K562 (cell line): ENCODE measurements around the gene FAAP24. TPM values are rescaled to one million over a fixed set of nuclear protein-coding genes. Genes with fewer than 3 reads are reported as not detected.

Source experiments
- ATAC-seq: fragments of 200-7000 bp; cut with Tn5 transposase; 3 replicates; pipeline ENCODE4 v1.9.1; 2020; ENCODE audit warnings: moderate library complexity
- BruUV-seq: library from RNA; stranded (reverse); fragments of 400-500 nt; replicated peaks from 2 replicates; lab custom pipeline; 2021; lab: Mats Ljungman, UMichigan
- CTCF ChIA-PET: fragments of 300-600 bp; formaldehyde crosslinking; extraction: SDS; loops from one replicate; lab custom pipeline; 2021; ENCODE audit warnings: low intra/inter-chr PET ratio; lab: Yijun Ruan, JAX
- POLR2A ChIA-PET: fragments of 300-600, 350-650 bp; sonication (Branson Sonifier 250); formaldehyde crosslinking; extraction: SDS; loops from one replicate; lab custom pipeline; 2021; ENCODE audit warnings: antibody characterized with exemption, inconsistent platforms; lab: Yijun Ruan, JAX
- DNase-seq, 4 experiments: peaks; one replicate each; pipeline versions ENCODE4 v3.0.0 to v3.0.0-alpha.2; 2011 to 2018; ENCODE audit warnings: low spot score in 3 of 4, mixed read lengths in 3 of 4; ENCODE audit errors: extremely low read depth in 1 of 4
- FAIRE-seq: peaks from 2 replicates; lab custom pipeline; 2011; peaks lifted over from hg19 to GRCh38; lab: Jason Lieb, UNC
- H2AFZ ChIP-seq: 2 replicates; pipeline ENCODE4 v1.6.0; 2011; ENCODE audit warnings: low read depth, low read length, control low read depth, inconsistent platforms
- H3K27ac ChIP-seq: fragments of 200-600 bp; 3 replicates; pipeline ENCODE4 v1.8.0; 2011; ENCODE audit warnings: low read depth, mild to moderate bottlenecking, control low read depth, inconsistent platforms, low read length, moderate library complexity, mixed read lengths; ENCODE audit errors: extremely low read depth
- H3K27me3 ChIP-seq, 2 experiments: fragments of 300-600 bp in 1 of 2; 2 replicates in 1 of 2; 3 replicates in 1 of 2; pipeline versions ENCODE4 v1.6.0 to v1.8.0; 2011; ENCODE audit warnings: inconsistent platforms in 2 of 2, low read length in 2 of 2, mild to moderate bottlenecking in 1 of 2, mixed read lengths in 1 of 2, moderate library complexity in 1 of 2; ENCODE audit not compliant: control insufficient read depth in 2 of 2, insufficient read depth in 2 of 2
- H3K36me3 ChIP-seq: fragments of 300-600 bp; 3 replicates; pipeline ENCODE4 v1.8.0; 2011; ENCODE audit warnings: mild to moderate bottlenecking, low read length, inconsistent platforms; ENCODE audit not compliant: control insufficient read depth, insufficient read depth
- H3K4me1 ChIP-seq, 2 experiments: fragments of 200-600 bp in 1 of 2; replicated peaks in 1 of 2; 2 replicates in 1 of 2; 3 replicates in 1 of 2; pipeline versions ENCODE4 v1.5.1 to v1.8.0; 2011; ENCODE audit warnings: inconsistent platforms in 2 of 2, low read length in 2 of 2, mild to moderate bottlenecking in 1 of 2, mixed read lengths in 1 of 2, moderate library complexity in 1 of 2; ENCODE audit not compliant: control insufficient read depth in 2 of 2, insufficient read depth in 2 of 2
- H3K4me2 ChIP-seq: 2 replicates; pipeline ENCODE4 v1.6.1; 2011; ENCODE audit warnings: low read length, control low read depth, inconsistent platforms, mixed read lengths; ENCODE audit not compliant: insufficient read depth
- H3K4me3 ChIP-seq: fragments of 200-600 bp; sonication (generic), shearing (Covaris generic); 2 replicates; pipeline ENCODE4 v1.5.1; 2016; ENCODE audit warnings: control low read depth, inconsistent platforms
- H3K79me2 ChIP-seq: fragments of 200-600 bp; 3 replicates; pipeline ENCODE4 v1.8.0; 2011; ENCODE audit warnings: low read length, inconsistent platforms; ENCODE audit not compliant: control insufficient read depth, insufficient read depth
- H3K9ac ChIP-seq, 2 experiments: 2 replicates each; pipeline versions ENCODE4 v1.6.0 to v1.6.1; 2011; ENCODE audit warnings: low read depth in 2 of 2, low read length in 2 of 2, control low read depth in 1 of 2, inconsistent platforms in 1 of 2, mild to moderate bottlenecking in 1 of 2, mixed read lengths in 1 of 2; ENCODE audit not compliant: insufficient read depth in 1 of 2
- H3K9me1 ChIP-seq: one replicate; pipeline ENCODE4 v1.6.0; 2011; ENCODE audit warnings: inconsistent platforms, mild to moderate bottlenecking, low read length, moderate library complexity; ENCODE audit not compliant: control insufficient read depth, insufficient read depth
- H3K9me3 ChIP-seq: replicated peaks from 2 replicates; pipeline ENCODE4 v1.5.1; 2011; ENCODE audit warnings: low read depth, low read length, inconsistent platforms; ENCODE audit not compliant: control insufficient read depth, insufficient read depth
- H4K20me1 ChIP-seq: replicated peaks from 2 replicates; pipeline ENCODE4 v1.6.1; 2011; ENCODE audit warnings: low read length, inconsistent platforms, mixed read lengths; ENCODE audit not compliant: control insufficient read depth, insufficient read depth
- ETV6 ChIP-seq, 3 experiments: fragments of 150-350 bp in 1 of 3; sonication (generic) in 1 of 3; formaldehyde crosslinking in 1 of 3; IDR thresholded peaks; 2 replicates each; pipeline versions ENCODE4 v1.6.1 to v1.8.0; 2014 to 2022; ENCODE audit warnings: borderline replicate concordance in 2 of 3, low read depth in 2 of 3, antibody characterized with exemption in 1 of 3, low read length in 1 of 3, mild to moderate bottlenecking in 1 of 3, missing genetic modification reagents in 1 of 3
- HLTF ChIP-seq: fragments of 450-650 bp; IDR thresholded peaks from 2 replicates; pipeline ENCODE4 v1.6.1; 2016
- KDM5B ChIP-seq: fragments of 200-600 bp; sonication (generic); IDR thresholded peaks from 2 replicates; pipeline ENCODE4 v1.6.1; 2012; ENCODE audit warnings: low read depth, mild to moderate bottlenecking, moderate library complexity, low read length, control low read depth, inconsistent platforms; ENCODE audit not compliant: insufficient replicate concordance
- MTA3 ChIP-seq: fragments of 450-650 bp; formaldehyde crosslinking; IDR thresholded peaks from 2 replicates; pipeline ENCODE4 v1.6.1; 2017; ENCODE audit warnings: mild to moderate bottlenecking, borderline replicate concordance
- ZBED1 ChIP-seq: IDR thresholded peaks from 2 replicates; pipeline ENCODE4 v1.6.1; 2014
- ZC3H8 ChIP-seq: fragments of 450-650 bp; IDR thresholded peaks from 2 replicates; pipeline ENCODE4 v1.6.1; 2017
- ZFP30 ChIP-seq: fragments of 250-450 bp; sonication (Bioruptor Pico); IDR thresholded peaks from 2 replicates; pipeline ENCODE4 v1.8.0; 2022; ENCODE audit warnings: moderate library complexity, mild to moderate bottlenecking, inconsistent platforms, borderline replicate concordance
- ZNF354B ChIP-seq: fragments of 250-450 bp; sonication (Bioruptor Pico); IDR thresholded peaks from 2 replicates; pipeline ENCODE4 v1.4.0; 2020
- ZNF696 ChIP-seq: fragments of 250-450 bp; sonication (Bioruptor Pico); conservative IDR thresholded peaks from 2 replicates; pipeline ENCODE4 v1.4.0; 2020; ENCODE audit warnings: mild to moderate bottlenecking, moderate library complexity
- WGBS: fragments of 100-300 bp; shearing (Covaris generic); methylation state at CpG from one replicate; pipeline ENCODE4 v1.1.6; 2016; ENCODE audit warnings: low coverage, mixed read lengths; ENCODE audit not compliant: insufficient coverage; ENCODE audit errors: missing lambda C conversion rate; 5-methylcytosine and 5-hydroxymethylcytosine counted together
- in situ Hi-C: fragments of 300-500 bp; cut with MboI; formaldehyde crosslinking; loops from 4 replicates; pipeline ENCODE4 v1.15.0; 2018; ENCODE audit warnings: inconsistent platforms, mixed read lengths
- intact Hi-C: fragments of 100-400 bp; cut with micrococcal nuclease; formaldehyde crosslinking; loops from 2 replicates; pipeline ENCODE4 v1.14.2; 2022
- polyA plus RNA-seq, 8 experiments: library from polyadenylated mRNA; depleted of rRNA in 4 of 8; stranded (reverse) in 5 of 8; unstranded in 3 of 8; fragments of >200 nt; fragmentation: Nextera tagmentation in 2 of 8; fragmentation: Illumina TruSeq in 1 of 8; extraction: Ambion mirVana in 2 of 8; extraction: Trizol in 1 of 8; gene quantifications; 2 replicates each; pipeline versions ENCODE4 v1.2.1 to v1.2.3, GENCODE V29; 2011 to 2014; ENCODE audit warnings: inconsistent platforms in 1 of 8, missing spikeins in 1 of 8
- total RNA-seq, 7 experiments: library from RNA; depleted of rRNA in 6 of 7; stranded (reverse); fragments of >200 nt in 6 of 7; fragmentation: Illumina TruSeq in 2 of 7; extraction: Trizol in 2 of 7; gene quantifications; 2 replicates each; pipeline versions ENCODE4 v1.2.1 to v1.2.3, GENCODE V29; 2011 to 2021; ENCODE audit warnings: low replicate concordance in 1 of 7
- TF ChIP-seq, protein P1 (sequence below): IDR thresholded peaks from 2 replicates; pipeline ENCODE4 v1.6.1; 2011; ENCODE audit warnings: borderline replicate concordance, low read depth, mild to moderate bottlenecking, moderate library complexity, low read length; ENCODE audit not compliant: insufficient read depth, poor library complexity, severe bottlenecking

The FAAP24 gene
- total and polyA plus RNA-seq, 9 of the 15 experiments (the other 6 are each of a cell fraction or from before 2014, with no cell fraction given) = 4.6 to 21.6 (median 8.2) TPM

GRCh38 chr19:32930567-32930966 is 41.5 kb upstream of the FAAP24 start:
- intact Hi-C loops = no loop called here
- ChIA-PET POLR2A (interaction anchor here (0.6 kb wide), 1 partner anchor 10 kb away, joined by 4 read pairs; no protein-coding TSS in a partner anchor), CTCF (no interaction called here)
- H3K36me3 ChIP-seq = no peaks in the 10 kb centered on the region
- no peak for TF ChIP-seq ZNF696 (CRISPR knock-in tag)
- TF ChIP-seq ZC3H8 = no peak
- TF ChIP-seq, protein P1, sequence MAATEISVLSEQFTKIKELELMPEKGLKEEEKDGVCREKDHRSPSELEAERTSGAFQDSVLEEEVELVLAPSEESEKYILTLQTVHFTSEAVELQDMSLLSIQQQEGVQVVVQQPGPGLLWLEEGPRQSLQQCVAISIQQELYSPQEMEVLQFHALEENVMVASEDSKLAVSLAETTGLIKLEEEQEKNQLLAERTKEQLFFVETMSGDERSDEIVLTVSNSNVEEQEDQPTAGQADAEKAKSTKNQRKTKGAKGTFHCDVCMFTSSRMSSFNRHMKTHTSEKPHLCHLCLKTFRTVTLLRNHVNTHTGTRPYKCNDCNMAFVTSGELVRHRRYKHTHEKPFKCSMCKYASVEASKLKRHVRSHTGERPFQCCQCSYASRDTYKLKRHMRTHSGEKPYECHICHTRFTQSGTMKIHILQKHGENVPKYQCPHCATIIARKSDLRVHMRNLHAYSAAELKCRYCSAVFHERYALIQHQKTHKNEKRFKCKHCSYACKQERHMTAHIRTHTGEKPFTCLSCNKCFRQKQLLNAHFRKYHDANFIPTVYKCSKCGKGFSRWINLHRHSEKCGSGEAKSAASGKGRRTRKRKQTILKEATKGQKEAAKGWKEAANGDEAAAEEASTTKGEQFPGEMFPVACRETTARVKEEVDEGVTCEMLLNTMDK = no peak
- no peak for TF ChIP-seq KDM5B
- no peak for TF ChIP-seq ETV6 (IDR thresholded peaks at IDR 0.05; ENCODE audit: borderline replicate concordance in 1 of 2, low read depth in 2 of 2, low read length in 1 of 2)
- no peak for TF ChIP-seq ETV6 (CRISPR knock-in tag; IDR thresholded peaks at IDR 0.05; ENCODE audit: borderline replicate concordance)
- no peak for TF ChIP-seq MTA3
- no peak for TF ChIP-seq HLTF
- TF ChIP-seq ZFP30 = no peak
- TF ChIP-seq ZNF354B = no peak
- TF ChIP-seq ZBED1 = no peak
- no TSS peak for BruUV-seq
- no peaks in the 10 kb centered on the region for H3K27me3 ChIP-seq
- H4K20me1 ChIP-seq = no peaks in the 10 kb centered on the region
- no peak overlapping the region for H3K4me2 ChIP-seq
- WGBS = 40% methylated on average over 8 of the region's 8 CpGs
- FAIRE-seq = no peak
- in situ Hi-C loops = no loop called here
- H3K79me2 ChIP-seq = no peaks in the 10 kb centered on the region
- ATAC-seq = no peak
- H3K27ac ChIP-seq = no peak overlapping the region
- DNase-seq = no peak
- no peaks in the 10 kb centered on the region for H3K9me1 ChIP-seq
- H2AFZ ChIP-seq = no peak overlapping the region
- no peaks in the 10 kb centered on the region for H3K9me3 ChIP-seq
- no peak overlapping the region for H3K9ac ChIP-seq
- H3K4me3 ChIP-seq = no peak overlapping the region
- H3K4me1 ChIP-seq = no peaks in the 10 kb centered on the region
